Transverse colon (tissue), 4 donors: ENCODE data around the gene SCYGR1. TPM values are rescaled to one million over a fixed set of nuclear protein-coding genes. Genes with fewer than 3 reads are reported as not detected.
A peak's percentile ranks its signal among the peaks of the same experiment; 100 is the strongest.

Experiments
- DNase-seq: peaks from one replicate; pipeline ENCODE4 v3.0.0-alpha.2; 2019
- H3K27ac ChIP-seq, 4 donors: fragments of 200-600 bp; sonication (generic); 2 replicates each; pipeline ENCODE4 v1.5.1; 2016 to 2018; ENCODE audit warnings: inconsistent platforms in 4 of 4
- H3K27me3 ChIP-seq: fragments of 200-600 bp; sonication (generic); 2 replicates; pipeline ENCODE4 v1.5.1; 2017; ENCODE audit warnings: inconsistent platforms
- H3K36me3 ChIP-seq, 4 donors: fragments of 200-600 bp; sonication (generic); 2 replicates each; pipeline ENCODE4 v1.5.1; 2017 to 2019; ENCODE audit warnings: inconsistent platforms in 4 of 4
- H3K4me1 ChIP-seq, 4 donors: fragments of 200-600 bp; sonication (generic); 2 replicates each; pipeline ENCODE4 v1.5.1; 2017 to 2020; ENCODE audit warnings: inconsistent platforms in 4 of 4
- H3K4me3 ChIP-seq, 4 donors: fragments of 200-600 bp; sonication (generic); 1 replicate in 1 of 4; 2 replicates in 3 of 4; pipeline versions ENCODE4 v1.5.1 to v1.6.1; 2017 to 2019; ENCODE audit warnings: inconsistent platforms in 4 of 4
- H3K9me3 ChIP-seq, 2 donors: fragments of 200-600 bp; sonication (generic); 2 replicates each; pipeline ENCODE4 v1.5.1; 2017 to 2019; ENCODE audit warnings: inconsistent platforms in 2 of 2
- CTCF ChIP-seq, 5 experiments: fragments of 200-600 bp in 3 of 5; fragments of 450-650 bp in 2 of 5; sonication (generic) in 3 of 5; IDR thresholded peaks; 1 replicate in 2 of 5; 2 replicates in 3 of 5; pipeline ENCODE4 v1.5.1; 2016 to 2017; ENCODE audit warnings: antibody characterized with exemption in 5 of 5, inconsistent platforms in 3 of 5, mild to moderate bottlenecking in 2 of 5, moderate library complexity in 1 of 5
- EP300 ChIP-seq: sonication (generic); formaldehyde crosslinking; IDR thresholded peaks from one replicate; pipeline ENCODE4 v1.6.1; 2017; ENCODE audit warnings: antibody characterized with exemption, low read depth
- POLR2A ChIP-seq: fragments of 450-650 bp; IDR thresholded peaks from one replicate; pipeline ENCODE4 v1.6.1; 2016; ENCODE audit warnings: antibody characterized with exemption, mild to moderate bottlenecking, moderate library complexity
- POLR2AphosphoS5 ChIP-seq, 3 donors: sonication (generic); formaldehyde crosslinking; IDR thresholded peaks; one replicate each; pipeline ENCODE4 v1.6.1; 2016; ENCODE audit warnings: antibody characterized with exemption in 3 of 3
- WGBS, 2 donors: methylation state at CpG; one replicate each; pipeline ENCODE4 v1.1.5; 2018; ENCODE audit warnings: low coverage in 1 of 2; 5-methylcytosine and 5-hydroxymethylcytosine counted together
- in situ Hi-C, 4 donors: fragments of 200-750 bp; cut with MboI; loops; one replicate each; pipeline versions ENCODE4 v1.15.0 to v1.15.1; 2017; ENCODE audit warnings: low sequenced_read_pairs in 3 of 4, low pct_ligation_motif_present in 1 of 4, low pct_unique_long_range_greater_than_20kb in 1 of 4
- intact Hi-C: fragments of 100-400 bp; cut with DNase I; formaldehyde crosslinking; loops from one replicate; pipeline ENCODE4 v1.15.1; 2023; ENCODE audit warnings: low total_unique reads
- total RNA-seq, 4 donors: library from RNA; depleted of rRNA; stranded (reverse); fragments of >200 nt; gene quantifications; one replicate each; pipeline ENCODE4 v1.1.0, GENCODE V29; 2016

SCYGR1 gene
- total RNA-seq, 4 donors from 2014 or later = not detected

GRCh38 chr2:227415538-227416424, 28.0 kb upstream of the SCYGR1 start:
- TF ChIP-seq CTCF (IDR thresholded peaks at IDR 0.05) = no peak
- TF ChIP-seq POLR2AphosphoS5 (IDR thresholded peaks at IDR 0.05) = no peak
- TF ChIP-seq EP300 = no peak
- TF ChIP-seq POLR2A = no peak
- no peak for DNase-seq
- Histone ChIP-seq H3K36me3 (no peaks in the 10 kb centered on the region), H3K4me1 (peaks cover 0 to 15% (median 2%) of the 10 kb centered on the region in 4 donors), H3K9me3 (no peaks in the 10 kb centered on the region), H3K27me3 (no peaks in the 10 kb centered on the region), H3K4me3 (no peak overlapping the region), H3K27ac (peak overlapping the region; percentile 19 to 59 (median 44))
- intact Hi-C loops = no loop called here
- in situ Hi-C loops = loop anchor here in 1 of 4 donors (25.0 kb wide), 1 partner anchor 347 kb away; no protein-coding TSS in a partner anchor
- 59 to 70% methylated on average over 6 to 10 of the region's 10 CpGs for WGBS, 2 donors

GRCh38 chr2:227414846-227415245, 27.1 kb upstream of the SCYGR1 start:
- H3K4me3 ChIP-seq = no peak overlapping the region
- TF ChIP-seq EP300 (no peak), POLR2A (no peak), POLR2AphosphoS5 (IDR thresholded peaks at IDR 0.05) (no peak), CTCF (IDR thresholded peaks at IDR 0.05) (no peak)
- no peak overlapping the region for H3K27ac ChIP-seq
- H3K36me3 ChIP-seq = no peaks in the 10 kb centered on the region
- no peaks in the 10 kb centered on the region for H3K9me3 ChIP-seq
- intact Hi-C loops (no loop called here), in situ Hi-C loops (loop anchor here in 1 of 4 donors (25.0 kb wide), 1 partner anchor 347 kb away; no protein-coding TSS in a partner anchor)
- DNase-seq = no peak
- WGBS, 2 donors = 79 to 94% methylated on average over 2 to 3 of the region's 3 CpGs
- H3K27me3 ChIP-seq = no peaks in the 10 kb centered on the region
- peaks cover 0 to 15% (median 2%) of the 10 kb centered on the region in 4 donors for H3K4me1 ChIP-seq

- DNase-seq = peak; percentile 30
- WGBS, 2 donors = 42 to 49% methylated on average over 2 to 8 of the region's 8 CpGs
- Histone ChIP-seq H3K27ac (peak overlapping the region; percentile 53 to 80 (median 68)), H3K27me3 (no peaks in the 10 kb centered on the region), H3K36me3 (no peaks in the 10 kb centered on the region), H3K9me3 (no peaks in the 10 kb centered on the region), H3K4me1 (peaks cover 0 to 15% (median 2%) of the 10 kb centered on the region in 4 donors), H3K4me3 (peak overlapping the region in 1 of 4 donors; percentile 38)
- intact Hi-C loops (no loop called here), in situ Hi-C loops (loop anchor here in 1 of 4 donors (25.0 kb wide), 1 partner anchor 349 kb away; no protein-coding TSS in a partner anchor)
- TF ChIP-seq POLR2A (peak; percentile 20), EP300 (no peak)
These were observed 25.6 kb upstream of the SCYGR1 start for GRCh38 chr2:227413371-227413770.

- 44 to 60% methylated on average over 5 of the region's 5 CpGs for WGBS, 2 donors
- Histone ChIP-seq H3K27me3 (no peaks in the 10 kb centered on the region), H3K36me3 (no peaks in the 10 kb centered on the region), H3K9me3 (no peaks in the 10 kb centered on the region), H3K4me1 (peaks cover 0 to 15% (median 2%) of the 10 kb centered on the region in 4 donors), H3K27ac (peak overlapping the region; percentile 53 to 80 (median 68)), H3K4me3 (peak overlapping the region in 1 of 4 donors; percentile 38)
- intact Hi-C loops (no loop called here), in situ Hi-C loops (loop anchor here in 1 of 4 donors (25.0 kb wide), 1 partner anchor 349 kb away; no protein-coding TSS in a partner anchor)
- DNase-seq = no peak
- TF ChIP-seq POLR2A (no peak), CTCF (IDR thresholded peaks at IDR 0.05) (no peak), EP300 (no peak), POLR2AphosphoS5 (IDR thresholded peaks at IDR 0.05) (no peak)
These were observed 25.1 kb upstream of the SCYGR1 start for GRCh38 chr2:227412877-227413276.
